ENCODE data around the gene SLCO4A1.
"Not testable (repeated sequence)": the region's sequence is repeated elsewhere in the genome, so short reads cannot be mapped to it uniquely, and the experiment has no call there.

The SLCO4A1 gene

GRCh38 chr20:62666736-62667529, 24.6 kb downstream of the SLCO4A1 start:
- no peak for DNase-seq

DNA sequence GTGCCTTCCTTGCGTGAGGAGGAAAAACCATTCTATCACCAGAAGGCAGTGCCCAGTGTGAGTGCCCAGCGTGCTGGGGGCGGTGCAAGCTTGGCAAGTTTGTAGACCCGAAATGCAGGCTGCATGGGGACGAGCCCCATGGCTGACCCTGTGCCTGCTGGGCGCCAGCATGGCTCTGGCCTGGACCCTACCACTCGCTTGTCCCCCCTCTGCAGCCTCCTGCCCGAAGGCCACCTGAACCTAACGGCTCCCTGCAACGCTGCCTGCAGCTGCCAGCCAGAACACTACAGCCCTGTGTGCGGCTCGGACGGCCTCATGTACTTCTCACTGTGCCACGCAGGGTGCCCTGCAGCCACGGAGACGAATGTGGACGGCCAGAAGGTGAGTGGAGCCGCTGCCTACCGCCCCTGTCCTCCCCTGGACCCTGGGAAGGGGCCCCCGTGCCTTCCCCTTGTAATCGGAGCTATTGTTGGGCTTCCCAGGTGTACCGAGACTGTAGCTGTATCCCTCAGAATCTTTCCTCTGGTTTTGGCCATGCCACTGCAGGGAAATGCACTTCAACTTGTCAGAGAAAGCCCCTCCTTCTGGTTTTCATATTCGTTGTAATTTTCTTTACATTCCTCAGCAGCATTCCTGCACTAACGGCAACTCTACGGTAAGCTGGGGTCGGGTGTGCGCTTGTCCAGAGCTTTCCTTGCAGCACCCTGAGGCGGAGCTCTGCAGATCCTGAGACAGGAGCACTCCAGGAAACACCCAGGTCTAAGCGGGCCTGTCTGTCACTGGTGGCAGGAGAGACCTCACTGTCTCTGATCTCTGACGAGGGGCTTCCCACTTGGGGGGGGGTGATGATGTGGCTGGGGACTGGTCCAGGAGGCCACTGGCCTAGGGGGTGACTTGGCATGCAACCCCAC, 25.5 kb downstream of the SLCO4A1 start:
- DNase-seq, result no peak

- DNase-seq, result no peak
Observed at GRCh38 chr20:62668441-62669027, 26.2 kb downstream of the SLCO4A1 start.

GRCh38 chr20:62669249-62669648, 26.9 kb downstream of the SLCO4A1 start:
- no peak for DNase-seq

- DNase-seq, result no peak
Observed at GRCh38 chr20:62670156-62670555, 27.9 kb downstream of the SLCO4A1 start.

DNA sequence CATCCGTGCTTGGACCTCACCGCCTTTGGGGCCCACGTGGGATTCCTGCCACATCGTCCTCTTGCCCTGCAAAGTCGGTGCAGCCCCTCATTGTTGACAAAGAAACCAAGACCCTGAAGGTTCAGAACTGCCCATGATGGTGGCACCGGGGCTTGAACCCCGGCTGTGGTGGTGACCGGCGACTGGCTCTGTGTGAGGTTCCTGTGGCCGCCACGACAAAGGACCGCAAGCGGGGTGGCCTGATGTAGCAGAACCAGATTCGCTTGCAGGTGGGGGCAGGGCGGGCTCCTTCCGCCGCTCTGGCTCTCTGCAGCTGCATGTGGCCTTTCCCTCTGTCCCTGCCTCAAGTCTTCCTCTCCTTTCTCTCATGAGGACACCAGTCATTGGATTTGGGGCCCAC, 28.7 kb downstream of the SLCO4A1 start:
- DNase-seq, result no peak

DNA sequence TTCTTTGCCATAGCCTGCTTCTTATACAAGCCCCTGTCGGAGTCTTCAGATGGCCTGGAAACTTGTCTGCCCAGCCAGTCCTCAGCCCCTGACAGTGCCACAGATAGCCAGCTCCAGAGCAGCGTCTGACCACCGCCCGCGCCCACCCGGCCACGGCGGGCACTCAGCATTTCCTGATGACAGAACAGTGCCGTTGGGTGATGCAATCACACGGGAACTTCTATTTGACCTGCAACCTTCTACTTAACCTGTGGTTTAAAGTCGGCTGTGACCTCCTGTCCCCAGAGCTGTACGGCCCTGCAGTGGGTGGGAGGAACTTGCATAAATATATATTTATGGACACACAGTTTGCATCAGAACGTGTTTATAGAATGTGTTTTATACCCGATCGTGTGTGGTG, 29.5 kb downstream of the SLCO4A1 start:
- DNase-seq, result no peak

- no peak for DNase-seq
Observed at GRCh38 chr20:62674370-62674769, 32.1 kb downstream of the SLCO4A1 start.

GRCh38 chr20:62675156-62675876, 33.0 kb downstream of the SLCO4A1 start:
- DNase-seq, result no peak

GRCh38 chr20:62675877-62676260, 33.6 kb downstream of the SLCO4A1 start:
- DNase-seq, result no peak

- DNase-seq, result no peak
Observed at GRCh38 chr20:62676976-62677375, 34.7 kb downstream of the SLCO4A1 start.

DNA sequence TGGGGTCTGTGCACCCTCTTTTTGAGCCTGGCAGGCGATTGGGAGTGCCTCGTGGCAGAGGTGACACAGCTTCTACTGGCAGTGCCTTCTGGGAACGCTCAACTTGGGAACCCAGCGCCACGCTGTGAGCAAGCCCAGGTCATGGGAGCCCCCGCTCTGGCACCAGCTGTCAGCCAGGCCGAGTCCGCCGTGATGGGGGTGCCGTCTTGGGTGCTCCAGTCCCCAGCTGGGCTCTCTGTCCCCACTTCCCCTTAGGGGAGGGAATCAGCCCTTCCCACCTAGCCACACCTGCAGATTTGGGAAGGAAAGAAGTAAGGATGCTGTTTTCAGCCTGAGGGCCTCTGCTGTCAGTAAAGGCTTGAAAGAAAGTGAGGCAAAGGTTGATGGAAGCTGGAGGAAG, 35.4 kb downstream of the SLCO4A1 start:
- no peak for DNase-seq

DNA sequence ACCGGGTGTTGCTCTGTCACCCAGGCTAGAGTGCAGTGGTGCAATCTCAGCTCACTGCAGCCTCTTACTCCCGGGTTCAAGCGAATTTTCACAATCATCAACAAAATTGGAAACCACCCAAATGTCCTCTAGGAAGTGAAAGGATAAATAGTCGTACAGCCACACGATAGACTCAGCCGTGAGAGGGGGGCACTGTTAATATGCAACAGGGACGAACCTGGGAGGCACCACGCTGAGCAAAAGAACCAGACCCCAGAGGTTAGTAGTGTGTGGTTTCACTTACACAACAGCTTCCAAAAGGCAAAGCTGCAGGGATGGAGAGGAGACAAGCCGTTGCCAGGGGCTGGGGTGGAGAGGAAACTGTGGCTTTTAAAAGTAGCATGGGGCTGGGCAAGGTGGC, 36.2 kb downstream of the SLCO4A1 start:
- no peak for DNase-seq

GRCh38 chr20:62679978-62680589, 37.8 kb downstream of the SLCO4A1 start:
- no peak for DNase-seq

GRCh38 chr20:62682912-62683517, 40.7 kb downstream of the SLCO4A1 start:
- no peak for DNase-seq

- DNase-seq, result not testable (repeated sequence)
Observed at GRCh38 chr20:62683660-62684322, 41.5 kb downstream of the SLCO4A1 start.

- no peak for DNase-seq
Observed at GRCh38 chr20:62684981-62685380, 42.7 kb downstream of the SLCO4A1 start.

GRCh38 chr20:62685781-62686555, 43.7 kb downstream of the SLCO4A1 start:
- no peak for DNase-seq

GRCh38 chr20:62686869-62687830, 44.8 kb downstream of the SLCO4A1 start:
- no peak for DNase-seq
